GM12878 (cell line): ENCODE measurements around the gene HLA-DRA. TPM values are rescaled to one million over a fixed set of nuclear protein-coding genes. Genes with fewer than 3 reads are reported as not detected.
A peak's percentile ranks its signal among the peaks of the same experiment; 100 is the strongest.
"Not testable (repeated sequence)": the region's sequence is repeated elsewhere in the genome, so short reads cannot be mapped to it uniquely, and the experiment has no call there.

Experiments
- ATAC-seq: fragments of 200-7000 bp; cut with Tn5 transposase; 3 replicates; pipeline ENCODE4 v1.9.1; 2020; ENCODE audit warnings: mild to moderate bottlenecking, moderate library complexity
- BruUV-seq: library from RNA; stranded (reverse); fragments of 400-500 nt; replicated peaks from 2 replicates; lab custom pipeline; 2021; lab: Mats Ljungman, UMichigan
- CTCF ChIA-PET: fragments of 300-600 bp; sonication (Branson Sonifier 250); formaldehyde crosslinking; extraction: SDS; loops from one replicate; lab custom pipeline; 2021; ENCODE audit warnings: inconsistent platforms; lab: Yijun Ruan, JAX
- POLR2A ChIA-PET: fragments of 350-600 bp; formaldehyde crosslinking; extraction: SDS; loops from one replicate; lab custom pipeline; 2021; ENCODE audit warnings: inconsistent platforms; lab: Charles Lee
- RAD21 ChIA-PET: fragments of 300-600 bp; sonication (Branson Sonifier 250); formaldehyde crosslinking; loops from one replicate; lab custom pipeline; 2023; ENCODE audit warnings: antibody characterized with exemption; ENCODE audit not compliant: unreplicated experiment; lab: Charles Lee
- SMC1A ChIA-PET: fragments of 300-600 bp; sonication (Branson Sonifier 250); formaldehyde crosslinking; loops from one replicate; lab custom pipeline; 2023; ENCODE audit not compliant: unreplicated experiment, uncharacterized antibody; lab: Charles Lee
- DNase-seq: peaks from one replicate; pipeline ENCODE4 v3.0.0-alpha.2; 2011; ENCODE audit warnings: low read depth, low spot score
- FAIRE-seq: peaks from 3 replicates; lab custom pipeline; 2011; peaks lifted over from hg19 to GRCh38; lab: Jason Lieb, UNC
- H2AFZ ChIP-seq: 2 replicates; pipeline ENCODE4 v1.6.0; 2011; ENCODE audit warnings: low read depth, low read length, control low read depth; ENCODE audit not compliant: control insufficient read depth
- H3K27ac ChIP-seq: 2 replicates; pipeline ENCODE4 v1.5.1; 2011; ENCODE audit warnings: control low read depth; ENCODE audit not compliant: control insufficient read depth, insufficient read depth
- H3K27me3 ChIP-seq, 2 experiments: replicated peaks in 1 of 2; 2 replicates each; pipeline versions ENCODE4 v1.6.0 to v1.6.1; 2011; ENCODE audit warnings: low read length in 1 of 2; ENCODE audit not compliant: control insufficient read depth in 2 of 2, insufficient read depth in 2 of 2
- H3K36me3 ChIP-seq, 2 experiments: 2 replicates each; pipeline ENCODE4 v1.5.1; 2011; ENCODE audit warnings: low read length in 1 of 2; ENCODE audit not compliant: control insufficient read depth in 2 of 2, insufficient read depth in 2 of 2
- H3K4me1 ChIP-seq: 2 replicates; pipeline ENCODE4 v1.6.1; 2011; ENCODE audit warnings: mild to moderate bottlenecking, low read length, moderate library complexity, mixed read lengths; ENCODE audit not compliant: control insufficient read depth, insufficient read depth
- H3K4me2 ChIP-seq: 2 replicates; pipeline ENCODE4 v1.6.0; 2011; ENCODE audit warnings: control low read depth; ENCODE audit not compliant: control insufficient read depth, insufficient read depth
- H3K4me3 ChIP-seq: fragments of 200-600 bp; sonication (generic); 2 replicates; pipeline ENCODE4 v1.5.1; 2016
- H3K79me2 ChIP-seq: 2 replicates; pipeline ENCODE4 v1.6.0; 2011; ENCODE audit warnings: low read length; ENCODE audit not compliant: control insufficient read depth, insufficient read depth
- H3K9ac ChIP-seq: 2 replicates; pipeline ENCODE4 v1.8.0; 2011; ENCODE audit warnings: low read length, control low read depth, mixed read lengths; ENCODE audit not compliant: control insufficient read depth, insufficient read depth
- H3K9me3 ChIP-seq: replicated peaks from 3 replicates; pipeline ENCODE4 v1.5.1; 2011; ENCODE audit warnings: mild to moderate bottlenecking, low read length; ENCODE audit not compliant: control insufficient read depth, insufficient read depth
- H4K20me1 ChIP-seq: 2 replicates; pipeline ENCODE4 v1.6.0; 2011; ENCODE audit not compliant: control insufficient read depth, insufficient read depth
- BHLHE40 ChIP-seq, 2 experiments: fragments of 450-650 bp in 1 of 2; IDR thresholded peaks; 2 replicates each; pipeline ENCODE4 v1.6.1; 2011 to 2017; ENCODE audit warnings: low read depth in 2 of 2, borderline replicate concordance in 1 of 2, improper control_type of control experiment in 1 of 2, low read length in 1 of 2, mild to moderate bottlenecking in 1 of 2
- CHD2 ChIP-seq: IDR thresholded peaks from 2 replicates; pipeline ENCODE4 v1.6.1; 2011; ENCODE audit warnings: low read depth, low read length, improper control_type of control experiment, borderline replicate concordance
- CREB1 ChIP-seq: IDR thresholded peaks from 2 replicates; pipeline ENCODE4 v1.6.1; 2012; ENCODE audit warnings: low read depth, mild to moderate bottlenecking, inconsistent platforms
- CREM ChIP-seq: IDR thresholded peaks from 2 replicates; pipeline ENCODE4 v1.6.1; 2014; ENCODE audit warnings: antibody characterized with exemption, low read depth
- EED ChIP-seq: sonication (generic); IDR thresholded peaks from 2 replicates; pipeline ENCODE4 v1.6.1; 2016; ENCODE audit warnings: antibody characterized with exemption, low read depth
- EP300 ChIP-seq, 2 experiments: fragments of 150-350 bp in 1 of 2; IDR thresholded peaks; 2 replicates each; pipeline ENCODE4 v1.6.1; 2011 to 2012; ENCODE audit warnings: low read depth in 2 of 2, low read length in 2 of 2, borderline replicate concordance in 1 of 2, improper control_type of control experiment in 1 of 2, inconsistent platforms in 1 of 2; ENCODE audit not compliant: control insufficient read depth in 1 of 2
- MTA3 ChIP-seq: IDR thresholded peaks from 2 replicates; pipeline ENCODE4 v1.6.1; 2012; ENCODE audit warnings: low read length, inconsistent platforms, borderline replicate concordance
- NFYB ChIP-seq: IDR thresholded peaks from 2 replicates; pipeline ENCODE4 v1.6.1; 2011; ENCODE audit warnings: low read depth, mild to moderate bottlenecking, low read length, improper control_type of control experiment, moderate library complexity; ENCODE audit not compliant: insufficient read depth
- POLR2AphosphoS5 ChIP-seq: IDR thresholded peaks from 2 replicates; pipeline ENCODE4 v1.6.1; 2011; ENCODE audit warnings: mild to moderate bottlenecking, low read length, inconsistent platforms
- RFX5 ChIP-seq: IDR thresholded peaks from 2 replicates; pipeline ENCODE4 v1.6.1; 2011; ENCODE audit warnings: low read depth, low read length, improper control_type of control experiment
- TCF3 ChIP-seq: IDR thresholded peaks from 2 replicates; pipeline ENCODE4 v1.6.1; 2012; ENCODE audit warnings: low read depth, mild to moderate bottlenecking, low read length, borderline replicate concordance; ENCODE audit not compliant: insufficient read depth
- WGBS: methylation state at CpG from one replicate; pipeline ENCODE4 v1.1.6; 2016; ENCODE audit warnings: low lambda C conversion rate; ENCODE audit not compliant: insufficient replicate concordance, insufficient coverage; ENCODE audit errors: missing lambda C conversion rate; 5-methylcytosine and 5-hydroxymethylcytosine counted together
- in situ Hi-C: fragments of 300-500 bp; cut with MboI; formaldehyde crosslinking; loops from 9 replicates; pipeline ENCODE4 v1.14.3; 2018; ENCODE audit warnings: mixed read lengths
- intact Hi-C: fragments of 100-400 bp; cut with micrococcal nuclease; formaldehyde crosslinking; loops from one replicate; pipeline ENCODE4 v1.14.2; 2022; ENCODE audit not compliant: unreplicated experiment
- polyA plus RNA-seq, 11 experiments: library from polyadenylated mRNA; depleted of rRNA in 4 of 11; unstranded in 6 of 11; stranded (reverse) in 5 of 11; fragments of >200 nt; fragmentation: Nextera tagmentation in 4 of 11; fragmentation: Illumina TruSeq in 1 of 11; extraction: Ambion mirVana in 4 of 11; extraction: Trizol in 1 of 11; gene quantifications; 1 replicate in 1 of 11; 2 replicates in 10 of 11; pipeline versions ENCODE4 v1.2.1 to v1.2.3, GENCODE V29; 2011 to 2016; ENCODE audit warnings: inconsistent platforms in 2 of 11, missing spikeins in 2 of 11, low read depth in 1 of 11
- total RNA-seq, 4 experiments: library from RNA; depleted of rRNA in 3 of 4; stranded (reverse); fragments of >200 nt in 3 of 4; fragmentation: Illumina TruSeq in 1 of 4; extraction: Trizol in 1 of 4; gene quantifications; 2 replicates each; pipeline versions ENCODE4 v1.2.1 to v1.2.3, GENCODE V29; 2013 to 2021
- TF ChIP-seq, protein P1 (sequence below): fragments of 450-650 bp; IDR thresholded peaks from 2 replicates; pipeline ENCODE4 v1.6.1; 2017; ENCODE audit warnings: low read depth, mild to moderate bottlenecking, moderate library complexity

Gene HLA-DRA
- total and polyA plus RNA-seq, 10 of the 15 experiments (the other 5 are each of a cell fraction or from before 2014, with no cell fraction given): 2,040 to 7,093 (median 2,859) TPM

DNA sequence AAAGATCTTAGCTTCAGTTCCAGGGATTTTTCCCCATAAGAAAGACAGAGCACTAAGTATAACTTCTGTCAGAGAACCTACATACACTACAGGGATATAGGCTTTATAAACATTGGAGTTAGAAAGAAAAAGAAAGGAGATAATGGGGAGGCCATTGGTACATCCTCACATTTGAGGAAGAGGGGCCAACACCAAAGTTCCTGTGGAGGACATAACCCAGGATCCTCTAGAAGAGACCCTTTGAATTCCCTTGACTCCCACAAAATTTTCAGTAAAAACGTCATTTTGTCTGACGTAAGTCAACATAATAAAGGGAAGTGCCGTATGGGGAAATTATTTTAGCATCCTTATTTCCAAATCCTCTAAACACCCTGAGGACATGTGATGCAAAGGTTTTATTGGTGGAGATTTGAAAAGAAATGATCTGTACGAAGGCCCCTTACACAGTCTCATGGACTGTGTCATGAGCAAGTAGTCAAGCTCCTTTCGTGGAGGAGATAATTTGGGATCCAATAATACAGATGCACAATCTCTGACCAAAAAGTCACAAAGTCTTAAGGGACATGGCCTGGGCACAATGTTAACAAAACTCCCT is 33.2 kb downstream of the HLA-DRA start (continued):
- 0 out of 2 replicates have a peak, but pooled peaks have one; percentile 28 for TF ChIP-seq MTA3
- TF ChIP-seq TCF3: no peak
- TF ChIP-seq, all 136 proteins: peak for 3

DNA sequence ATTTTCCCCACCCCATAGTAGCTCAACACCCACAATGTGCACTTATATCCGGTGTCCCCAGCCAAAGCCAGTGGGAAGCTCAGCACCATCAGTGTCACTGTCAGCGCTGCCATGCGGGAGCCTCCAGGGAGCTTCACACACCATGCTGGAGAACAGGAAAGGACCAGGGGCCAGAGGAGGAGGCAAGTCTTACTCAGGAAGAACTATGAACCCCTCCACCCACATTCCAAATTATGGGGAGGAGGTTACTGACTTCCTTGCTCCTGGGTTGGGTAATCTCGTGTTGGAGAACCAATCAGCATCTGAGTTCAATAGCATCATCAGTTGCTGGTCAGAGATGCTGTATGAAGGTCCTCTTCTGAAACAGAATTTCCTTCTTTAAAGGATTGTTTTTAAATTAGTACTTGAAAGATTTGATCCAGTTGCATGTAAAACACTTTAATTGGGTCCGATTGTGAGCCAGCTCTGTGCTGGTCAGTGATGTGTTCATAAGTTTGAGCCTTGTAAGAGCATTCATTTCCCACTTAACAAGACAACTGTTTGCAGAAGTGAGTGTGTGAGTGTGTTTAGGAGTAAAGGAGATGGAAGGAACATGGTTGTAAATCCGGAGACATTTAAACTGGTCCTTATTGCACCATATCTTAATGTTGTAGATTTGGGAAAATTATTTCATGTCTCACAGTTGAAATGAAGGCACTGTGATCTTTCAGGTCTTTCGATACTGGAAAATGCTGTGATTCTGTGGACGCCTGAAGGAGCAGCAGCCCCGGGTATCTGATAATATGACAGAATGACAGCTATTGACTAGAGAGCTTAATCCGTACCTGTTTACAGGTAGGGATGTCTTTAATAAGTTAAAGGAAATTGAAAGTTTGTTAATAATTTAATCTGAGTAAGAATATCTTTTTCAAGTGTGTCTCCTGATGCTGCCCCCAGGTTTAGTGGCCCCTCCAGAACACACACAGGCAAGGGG is 34.0 kb downstream of the HLA-DRA start:
- 21% methylated on average over 10 of the region's 10 CpGs for WGBS
- POLR2A ChIA-PET: interaction anchor here (0.8 to 3.5 kb wide), 11 partner anchors 10 to 217 kb away, joined by 3 to 30 read pairs (median 6); partner anchors contain the start of gene HLA-DRA
- H3K4me2 ChIP-seq: peak overlapping the region; percentile 77; the same call in 1 of the 2 replicates
- TF ChIP-seq EED (peak; percentile 86), BHLHE40 (IDR thresholded peaks at IDR 0.05; ENCODE audit: borderline replicate concordance in 1 of 2, low read depth in 2 of 2, low read length in 1 of 2) (0 out of 4 replicates have a peak, but pooled peaks of 1 of the 2 experiments have one; percentile 12), EP300 (IDR thresholded peaks at IDR 0.05; ENCODE audit: borderline replicate concordance in 1 of 2, control insufficient read depth in 1 of 2, low read depth in 2 of 2, low read length in 2 of 2) (0 out of 4 replicates have a peak, but pooled peaks of 1 of the 2 experiments have one; percentile 23), NFYB (peak; percentile 57), CREM (peak; percentile 66), POLR2AphosphoS5 (peak; percentile 87), CHD2 (peak; percentile 43; the same call in 1 of the 2 replicates), RFX5 (peak; percentile 97), CREB1 (peak; percentile 86)
- TF ChIP-seq, protein P1, sequence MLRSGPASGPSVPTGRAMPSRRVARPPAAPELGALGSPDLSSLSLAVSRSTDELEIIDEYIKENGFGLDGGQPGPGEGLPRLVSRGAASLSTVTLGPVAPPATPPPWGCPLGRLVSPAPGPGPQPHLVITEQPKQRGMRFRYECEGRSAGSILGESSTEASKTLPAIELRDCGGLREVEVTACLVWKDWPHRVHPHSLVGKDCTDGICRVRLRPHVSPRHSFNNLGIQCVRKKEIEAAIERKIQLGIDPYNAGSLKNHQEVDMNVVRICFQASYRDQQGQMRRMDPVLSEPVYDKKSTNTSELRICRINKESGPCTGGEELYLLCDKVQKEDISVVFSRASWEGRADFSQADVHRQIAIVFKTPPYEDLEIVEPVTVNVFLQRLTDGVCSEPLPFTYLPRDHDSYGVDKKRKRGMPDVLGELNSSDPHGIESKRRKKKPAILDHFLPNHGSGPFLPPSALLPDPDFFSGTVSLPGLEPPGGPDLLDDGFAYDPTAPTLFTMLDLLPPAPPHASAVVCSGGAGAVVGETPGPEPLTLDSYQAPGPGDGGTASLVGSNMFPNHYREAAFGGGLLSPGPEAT: 0 out of 2 replicates have a peak, but pooled peaks have one; percentile 27

More for the DNA sequence above, 34.0 kb downstream of the HLA-DRA start:
- Histone ChIP-seq H3K4me3 (peak overlapping the region; percentile 39; the same call in 1 of the 2 replicates), H3K9ac (peak overlapping the region; percentile 64), H3K27ac (peak overlapping the region; percentile 90), H2AFZ (peak overlapping the region; percentile 82)
- FAIRE-seq (peak; percentile 99), ATAC-seq (peak; percentile 98), DNase-seq (peak; percentile 69)
- TSS peak; percentile 95 for BruUV-seq
- intact Hi-C loops, H3K36me3 ChIP-seq, H4K20me1 ChIP-seq, H3K9me3 ChIP-seq, H3K79me2 ChIP-seq, H3K27me3 ChIP-seq, H3K4me1 ChIP-seq: not testable (repeated sequence)
- in situ Hi-C loops: loop anchor here (10.0 kb wide), 1 partner anchor 51 kb away; no protein-coding TSS in a partner anchor
- ChIA-PET SMC1A (interaction anchor here (0.8 to 4.3 kb wide), 6 partner anchors 9 to 60 kb away, joined by 3 to 27 read pairs (median 4); partner anchors contain the start of gene HLA-DRA), CTCF (interaction anchor here (1.1 to 2.1 kb wide), 6 partner anchors 10 to 227 kb away, joined by 3 to 13 read pairs (median 4); partner anchors contain the start of gene HLA-DRA), RAD21 (interaction anchor here (0.5 to 1.7 kb wide), 9 partner anchors 11 to 393 kb away, joined by 3 to 7 read pairs (median 3); no protein-coding TSS in a partner anchor)
